HEK293 (cell line): ENCODE data around the gene PPID.

Source experiments
- ATF2 ChIP-seq: fragments of 450-650 bp; formaldehyde crosslinking; IDR thresholded peaks from 2 replicates; pipeline ENCODE4 v1.5.1; 2016; ENCODE audit warnings: missing biosample characterization, missing genetic modification characterization, low read depth
- BCL11A ChIP-seq: fragments of 450-650 bp; formaldehyde crosslinking; IDR thresholded peaks from 2 replicates; pipeline ENCODE4 v1.5.1; 2016; ENCODE audit warnings: low read depth, missing biosample characterization, missing genetic modification characterization
- ELK4 ChIP-seq: IDR thresholded peaks from 2 replicates; pipeline ENCODE4 v1.6.1; 2011; ENCODE audit warnings: mild to moderate bottlenecking, low read depth, low read length, borderline replicate concordance
- GLI4 ChIP-seq: fragments of 450-650 bp; formaldehyde crosslinking; IDR thresholded peaks from 2 replicates; pipeline ENCODE4 v1.5.1; 2016; ENCODE audit warnings: missing biosample characterization, missing genetic modification characterization
- KLF7 ChIP-seq: fragments of 450-650 bp; formaldehyde crosslinking; IDR thresholded peaks from 2 replicates; pipeline ENCODE4 v1.5.1; 2016; ENCODE audit warnings: missing biosample characterization, missing genetic modification characterization, borderline replicate concordance
- PRDM6 ChIP-seq: fragments of 450-650 bp; formaldehyde crosslinking; IDR thresholded peaks from 2 replicates; pipeline ENCODE4 v1.5.1; 2017; ENCODE audit warnings: missing biosample characterization, missing genetic modification characterization
- SCRT1 ChIP-seq: fragments of 450-650 bp; formaldehyde crosslinking; IDR thresholded peaks from 2 replicates; pipeline ENCODE4 v1.5.1; 2016; ENCODE audit warnings: missing biosample characterization, missing genetic modification characterization, borderline replicate concordance
- ZBTB1 ChIP-seq: fragments of 450-650 bp; formaldehyde crosslinking; IDR thresholded peaks from 2 replicates; pipeline ENCODE4 v1.5.1; 2016; ENCODE audit warnings: missing biosample characterization, missing genetic modification characterization
- ZBTB7A ChIP-seq: fragments of 450-650 bp; formaldehyde crosslinking; IDR thresholded peaks from 2 replicates; pipeline ENCODE4 v1.5.1; 2016; ENCODE audit warnings: low read depth, missing biosample characterization, missing genetic modification characterization
- ZBTB8A ChIP-seq: fragments of 450-650 bp; formaldehyde crosslinking; IDR thresholded peaks from 2 replicates; pipeline ENCODE4 v1.5.1; 2016; ENCODE audit warnings: missing biosample characterization, missing genetic modification characterization
- ZFP3 ChIP-seq: fragments of 450-650 bp; formaldehyde crosslinking; IDR thresholded peaks from 2 replicates; pipeline ENCODE4 v1.5.1; 2016; ENCODE audit warnings: low read depth, missing biosample characterization, missing genetic modification characterization
- ZNF114 ChIP-seq: fragments of 450-650 bp; formaldehyde crosslinking; IDR thresholded peaks from 2 replicates; pipeline ENCODE4 v1.5.0; 2017; ENCODE audit warnings: missing biosample characterization, missing genetic modification characterization
- ZNF155 ChIP-seq: fragments of 450-650 bp; formaldehyde crosslinking; IDR thresholded peaks from 2 replicates; pipeline ENCODE4 v1.5.1; 2016; ENCODE audit warnings: missing biosample characterization, missing genetic modification characterization
- ZNF280C ChIP-seq: fragments of 450-650 bp; formaldehyde crosslinking; IDR thresholded peaks from 2 replicates; pipeline ENCODE4 v1.5.1; 2016; ENCODE audit warnings: missing biosample characterization, missing genetic modification characterization
- ZNF280D ChIP-seq: fragments of 450-650 bp; formaldehyde crosslinking; IDR thresholded peaks from 2 replicates; pipeline ENCODE4 v1.5.1; 2016; ENCODE audit warnings: missing biosample characterization, missing genetic modification characterization
- ZNF398 ChIP-seq: fragments of 450-650 bp; formaldehyde crosslinking; IDR thresholded peaks from 2 replicates; pipeline ENCODE4 v1.5.1; 2017; ENCODE audit warnings: missing biosample characterization, missing genetic modification characterization
- ZNF48 ChIP-seq: fragments of 450-650 bp; formaldehyde crosslinking; IDR thresholded peaks from 2 replicates; pipeline ENCODE4 v1.5.1; 2016; ENCODE audit warnings: missing biosample characterization, missing genetic modification characterization
- ZNF488 ChIP-seq: fragments of 450-650 bp; formaldehyde crosslinking; IDR thresholded peaks from 2 replicates; pipeline ENCODE4 v1.5.1; 2016; ENCODE audit warnings: missing biosample characterization, missing genetic modification characterization
- ZNF513 ChIP-seq: fragments of 450-650 bp; IDR thresholded peaks from 2 replicates; pipeline ENCODE4 v1.5.1; 2018; ENCODE audit warnings: missing biosample characterization, missing genetic modification characterization
- ZNF626 ChIP-seq: fragments of 450-650 bp; sonication (Bioruptor Pico); formaldehyde crosslinking; IDR thresholded peaks from 2 replicates; pipeline ENCODE4 v1.5.1; 2018; ENCODE audit warnings: missing biosample characterization, missing genetic modification characterization, inconsistent platforms
- ZNF677 ChIP-seq: fragments of 450-650 bp; IDR thresholded peaks from 2 replicates; pipeline ENCODE4 v1.5.0; 2018; ENCODE audit warnings: missing biosample characterization, mild to moderate bottlenecking, missing genetic modification characterization, moderate library complexity
- ZNF791 ChIP-seq: fragments of 450-650 bp; formaldehyde crosslinking; IDR thresholded peaks from 2 replicates; pipeline ENCODE4 v1.5.1; 2016; ENCODE audit warnings: missing biosample characterization, missing genetic modification characterization
- ZNF837 ChIP-seq: fragments of 450-650 bp; formaldehyde crosslinking; IDR thresholded peaks from 2 replicates; pipeline ENCODE4 v1.5.1; 2016; ENCODE audit warnings: missing biosample characterization, missing genetic modification characterization
- ZNF843 ChIP-seq: fragments of 450-650 bp; formaldehyde crosslinking; IDR thresholded peaks from 2 replicates; pipeline ENCODE4 v1.5.1; 2016; ENCODE audit warnings: missing biosample characterization, missing genetic modification characterization

The PPID gene

GRCh38 chr4:158671915-158672806 lies 51.0 kb downstream of the PPID start, which contains the start of gene ETFDH (continued):
- TF ChIP-seq ZNF280D (tag by site-specific recombination) (no peak), GLI4 (tag by site-specific recombination) (no peak), ZNF513 (tag by site-specific recombination) (no peak), ZNF280C (tag by site-specific recombination) (no peak), ZNF114 (tag by site-specific recombination) (no peak), ZNF155 (tag by site-specific recombination) (no peak), ZNF48 (tag by site-specific recombination) (no peak), ELK4 (no peak), ZFP3 (tag by site-specific recombination) (no peak), ZBTB1 (tag by site-specific recombination) (no peak), ZNF843 (peak; percentile 39; the same call in 1 of the 2 replicates), ZNF398 (tag by site-specific recombination) (no peak), KLF7 (tag by site-specific recombination) (no peak), PRDM6 (tag by site-specific recombination) (no peak), ZBTB7A (tag by site-specific recombination) (0 out of 2 replicates have a peak, but pooled peaks have one; percentile 16), ZNF677 (tag by site-specific recombination) (no peak), ATF2 (tag by site-specific recombination) (peak; percentile 75), ZBTB8A (no peak), SCRT1 (tag by site-specific recombination) (peak; percentile 21; the same call in 1 of the 2 replicates), BCL11A (tag by site-specific recombination) (no peak), ZNF488 (tag by site-specific recombination) (no peak), ZNF791 (tag by site-specific recombination) (no peak), ZNF837 (tag by site-specific recombination) (no peak), ZNF626 (no peak)
